DND-41 (cell line): ENCODE results near the gene TTLL3.

ENCODE experiments used
- ATAC-seq: fragments of 200-7000 bp; cut with Tn5 transposase; 3 replicates; pipeline ENCODE4 v1.9.1; 2021; ENCODE audit warnings: low read depth; ENCODE audit not compliant: insufficient read depth
- DNase-seq: peaks from one replicate; pipeline ENCODE4 v3.0.0-alpha.2; 2020
- H2AFZ ChIP-seq: 2 replicates; pipeline ENCODE4 v1.6.0; 2012; ENCODE audit warnings: low read depth, low read length
- H3K27ac ChIP-seq: 2 replicates; pipeline ENCODE4 v1.5.1; 2012; ENCODE audit warnings: low read length, inconsistent platforms
- H3K27me3 ChIP-seq: fragments of 200-600 bp; sonication (generic); 2 replicates; pipeline ENCODE4 v1.6.0; 2012; ENCODE audit warnings: low read length, mild to moderate bottlenecking, inconsistent platforms; ENCODE audit not compliant: insufficient read depth, poor library complexity
- H3K36me3 ChIP-seq: 2 replicates; pipeline ENCODE4 v1.5.1; 2012; ENCODE audit warnings: low read length, inconsistent platforms; ENCODE audit not compliant: insufficient read depth
- H3K4me1 ChIP-seq: 2 replicates; pipeline ENCODE4 v1.5.1; 2012; ENCODE audit warnings: mild to moderate bottlenecking, low read length; ENCODE audit not compliant: insufficient read depth
- H3K4me2 ChIP-seq: 2 replicates; pipeline ENCODE4 v1.6.0; 2012; ENCODE audit warnings: mild to moderate bottlenecking, moderate library complexity, low read length, inconsistent platforms; ENCODE audit not compliant: insufficient read depth
- H3K4me3 ChIP-seq, 2 experiments: fragments of 200-600 bp in 1 of 2; shearing (Covaris generic) in 1 of 2; 2 replicates each; pipeline ENCODE4 v1.5.1; 2012 to 2016; ENCODE audit warnings: inconsistent platforms in 2 of 2, low read length in 2 of 2, mild to moderate bottlenecking in 2 of 2, low read depth in 1 of 2, moderate library complexity in 1 of 2
- H3K79me2 ChIP-seq: 2 replicates; pipeline ENCODE4 v1.6.0; 2012; ENCODE audit warnings: low read length, inconsistent platforms; ENCODE audit not compliant: insufficient read depth
- H3K9ac ChIP-seq: 2 replicates; pipeline ENCODE4 v1.6.0; 2012; ENCODE audit warnings: low read depth, mild to moderate bottlenecking, inconsistent platforms, low read length, moderate library complexity
- H3K9me3 ChIP-seq: 2 replicates; pipeline ENCODE4 v1.5.1; 2012; ENCODE audit warnings: low read length, moderate library complexity, mild to moderate bottlenecking, inconsistent platforms; ENCODE audit not compliant: insufficient read depth, severe bottlenecking
- H4K20me1 ChIP-seq: 2 replicates; pipeline ENCODE4 v1.6.0; 2012; ENCODE audit warnings: low read length; ENCODE audit not compliant: insufficient read depth
- EZH2 ChIP-seq: IDR thresholded peaks from 3 replicates; pipeline ENCODE4 v1.6.1; 2012; ENCODE audit warnings: borderline replicate concordance, low read depth, mild to moderate bottlenecking, moderate library complexity, low read length, inconsistent platforms; ENCODE audit not compliant: severe bottlenecking
- TF ChIP-seq, protein P1 (sequence below): IDR thresholded peaks from 2 replicates; pipeline ENCODE4 v1.5.1; 2012; ENCODE audit warnings: borderline replicate concordance, low read length, moderate library complexity, mild to moderate bottlenecking; ENCODE audit not compliant: poor library complexity, severe bottlenecking; ENCODE audit errors: extremely low read depth

The TTLL3 gene

DNA sequence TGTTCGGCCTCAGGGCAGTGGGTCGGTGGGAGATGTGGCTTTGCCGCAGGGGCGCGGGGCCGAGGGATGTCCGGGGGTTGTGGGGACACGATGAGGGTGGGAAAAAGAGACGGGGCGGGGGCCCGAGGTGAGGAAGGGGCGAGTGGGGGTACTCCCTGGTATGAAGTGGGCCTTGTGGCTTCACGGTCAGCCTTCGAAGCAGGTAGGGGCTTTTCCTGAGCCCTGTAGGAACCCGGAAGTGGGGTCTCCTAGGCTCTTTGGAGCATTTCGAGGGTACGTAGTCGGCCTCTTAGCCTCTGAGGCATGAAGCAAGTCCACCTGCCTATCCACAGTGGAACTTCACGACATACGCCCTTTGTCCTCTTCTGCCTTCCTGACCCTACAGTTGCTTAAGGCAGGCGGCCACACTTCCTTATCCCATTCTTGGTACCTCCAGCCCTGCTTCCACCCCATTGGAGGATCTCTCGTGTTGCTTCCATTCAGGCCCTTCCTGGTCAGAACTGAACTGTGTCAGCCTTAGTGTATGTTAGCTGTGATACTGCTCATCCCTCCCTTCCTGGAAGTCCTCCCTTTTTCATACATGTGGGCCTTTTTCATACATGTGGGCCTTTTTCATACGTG lies 16.8 kb upstream of the TTLL3 start:
- H2AFZ ChIP-seq, result peak overlapping the region; percentile 88
- H3K36me3 ChIP-seq, result peaks cover 58% of the 10 kb centered on the region

DNA sequence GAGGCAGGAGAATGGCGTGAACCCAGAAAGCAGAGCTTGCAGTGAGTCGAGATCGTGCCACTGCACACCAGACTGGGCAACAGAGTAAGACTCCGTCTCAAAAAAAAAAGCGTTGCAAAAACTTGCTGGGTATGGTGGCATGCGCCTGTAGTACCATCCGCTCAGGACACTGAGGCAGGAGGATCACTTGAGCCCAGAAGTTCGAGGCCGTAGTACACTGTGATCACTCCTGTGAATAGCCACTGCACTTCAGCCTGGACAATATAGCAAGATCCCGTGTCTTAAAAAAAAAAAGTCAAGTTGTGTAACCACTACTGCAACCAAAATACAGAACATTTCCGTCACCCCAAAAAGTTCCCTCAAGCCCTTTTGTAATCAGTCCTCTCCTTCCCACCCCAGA lies 15.7 kb upstream of the TTLL3 start:
- H3K36me3 ChIP-seq, result peaks cover 63% of the 10 kb centered on the region

More for the DNA sequence above, 16.8 kb upstream of the TTLL3 start:
- Histone ChIP-seq H3K27me3 (no peaks in the 10 kb centered on the region), H3K4me2 (peak overlapping the region; percentile 82), H3K9ac (peak overlapping the region; percentile 86), H3K4me1 (peaks cover 38% of the 10 kb centered on the region), H3K9me3 (no peaks in the 10 kb centered on the region), H3K79me2 (peaks cover 56% of the 10 kb centered on the region), H4K20me1 (peaks cover 32% of the 10 kb centered on the region), H3K4me3 (peak overlapping the region; percentile 74 to 94), H3K27ac (peak overlapping the region; percentile 100)
- ATAC-seq (peak; percentile 0; the same call in 1 of the 3 replicates), DNase-seq (no peak)
- no peak for TF ChIP-seq EZH2
- TF ChIP-seq, protein P1, sequence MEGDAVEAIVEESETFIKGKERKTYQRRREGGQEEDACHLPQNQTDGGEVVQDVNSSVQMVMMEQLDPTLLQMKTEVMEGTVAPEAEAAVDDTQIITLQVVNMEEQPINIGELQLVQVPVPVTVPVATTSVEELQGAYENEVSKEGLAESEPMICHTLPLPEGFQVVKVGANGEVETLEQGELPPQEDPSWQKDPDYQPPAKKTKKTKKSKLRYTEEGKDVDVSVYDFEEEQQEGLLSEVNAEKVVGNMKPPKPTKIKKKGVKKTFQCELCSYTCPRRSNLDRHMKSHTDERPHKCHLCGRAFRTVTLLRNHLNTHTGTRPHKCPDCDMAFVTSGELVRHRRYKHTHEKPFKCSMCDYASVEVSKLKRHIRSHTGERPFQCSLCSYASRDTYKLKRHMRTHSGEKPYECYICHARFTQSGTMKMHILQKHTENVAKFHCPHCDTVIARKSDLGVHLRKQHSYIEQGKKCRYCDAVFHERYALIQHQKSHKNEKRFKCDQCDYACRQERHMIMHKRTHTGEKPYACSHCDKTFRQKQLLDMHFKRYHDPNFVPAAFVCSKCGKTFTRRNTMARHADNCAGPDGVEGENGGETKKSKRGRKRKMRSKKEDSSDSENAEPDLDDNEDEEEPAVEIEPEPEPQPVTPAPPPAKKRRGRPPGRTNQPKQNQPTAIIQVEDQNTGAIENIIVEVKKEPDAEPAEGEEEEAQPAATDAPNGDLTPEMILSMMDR, result no peak

DNA sequence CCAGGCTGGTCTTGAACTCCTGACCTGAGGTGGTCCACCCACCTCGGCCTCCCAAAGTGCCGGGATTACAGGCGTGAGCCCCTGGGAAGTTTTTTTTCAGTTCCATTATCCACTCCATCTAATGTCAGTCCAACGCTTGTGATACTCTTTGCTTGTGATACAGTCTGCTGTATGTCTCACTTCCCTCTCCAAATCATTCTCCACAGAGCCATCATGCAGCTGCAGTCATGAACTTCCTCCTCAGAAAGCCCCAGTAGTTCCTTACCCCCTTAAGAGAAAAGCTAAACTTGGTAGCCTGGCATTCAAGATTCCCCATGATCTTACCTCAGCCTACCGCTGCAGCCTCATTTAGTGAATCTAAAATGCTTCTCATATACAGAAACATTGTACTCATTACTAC lies 14.9 kb upstream of the TTLL3 start:
- Histone ChIP-seq H3K79me2 (peaks cover 57% of the 10 kb centered on the region), H4K20me1 (peaks cover 38% of the 10 kb centered on the region), H2AFZ (no peak overlapping the region), H3K4me2 (no peak overlapping the region), H3K4me1 (peaks cover 38% of the 10 kb centered on the region), H3K27ac (no peak overlapping the region), H3K4me3 (no peak overlapping the region), H3K27me3 (no peaks in the 10 kb centered on the region), H3K9ac (no peak overlapping the region), H3K36me3 (peaks cover 65% of the 10 kb centered on the region), H3K9me3 (no peaks in the 10 kb centered on the region)
- TF ChIP-seq, protein P1, result no peak
- ATAC-seq (no peak), DNase-seq (no peak)

More for the DNA sequence above, 15.7 kb upstream of the TTLL3 start:
- ATAC-seq (no peak), DNase-seq (no peak)
- Histone ChIP-seq H4K20me1 (peaks cover 34% of the 10 kb centered on the region), H3K4me2 (peak overlapping the region; percentile 82), H3K4me1 (peaks cover 38% of the 10 kb centered on the region), H2AFZ (no peak overlapping the region), H3K9ac (peak overlapping the region; percentile 86), H3K9me3 (no peaks in the 10 kb centered on the region), H3K27ac (no peak overlapping the region), H3K27me3 (no peaks in the 10 kb centered on the region), H3K79me2 (peaks cover 57% of the 10 kb centered on the region), H3K4me3 (peak overlapping the region in 1 of 2 experiments; percentile 94; a peak in 1 of 4 replicates)
- no peak for TF ChIP-seq EZH2
- TF ChIP-seq, protein P1, result no peak
